SH-SY5Y (cell line): ENCODE results near the gene TRIM49B.
"Not testable (repeated sequence)": the region's sequence is repeated elsewhere in the genome, so short reads cannot be mapped to it uniquely, and the experiment has no call there.

Experiments
- GATA2 ChIP-seq: IDR thresholded peaks from 2 replicates; pipeline ENCODE4 v1.6.1; 2011; ENCODE audit warnings: mild to moderate bottlenecking, low read depth, low read length
- GATA3 ChIP-seq: IDR thresholded peaks from 2 replicates; pipeline ENCODE4 v1.6.1; 2011; ENCODE audit warnings: low read depth, mild to moderate bottlenecking, low read length, moderate library complexity

GRCh38 chr11:48983785-48984184 lies 44.8 kb upstream of the TRIM49B start, which contains the start of gene TRIM51G:
- not testable (repeated sequence) for TF ChIP-seq GATA2, GATA3
